ENCODE results near the gene HAS3. TPM values are rescaled to one million over a fixed set of nuclear protein-coding genes. Genes with fewer than 3 reads are reported as not detected.
"Not testable (repeated sequence)": the region's sequence is repeated elsewhere in the genome, so short reads cannot be mapped to it uniquely, and the experiment has no call there.

The HAS3 gene
- total RNA-seq, 1 experiment from 2014 or later = 100 TPM

DNA sequence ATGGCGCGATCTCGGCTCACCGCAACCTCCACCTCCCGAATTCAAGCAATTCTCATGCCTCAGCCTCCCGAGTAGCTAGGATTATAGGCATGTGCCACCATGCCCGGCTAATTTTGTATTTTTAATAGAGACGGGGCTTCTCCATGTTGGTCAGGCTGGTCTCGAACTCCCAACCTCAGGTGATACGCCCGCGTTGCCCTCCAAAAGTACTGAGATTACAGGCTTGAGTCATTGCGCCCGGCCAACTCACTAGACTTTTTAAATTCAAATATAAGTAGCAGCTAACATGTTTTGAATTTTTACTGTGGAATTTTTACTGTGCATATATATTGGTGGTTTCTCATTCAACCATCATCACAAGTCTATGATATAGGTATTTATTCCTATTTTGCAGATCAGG, 19.5 kb downstream of the HAS3 start:
- no CpG with 5 or more reads among the region's 14 CpGs for WGBS (ENCODE audit: extremely low coverage, insufficient read length, low lambda C conversion rate)

More for the DNA sequence above, 19.5 kb downstream of the HAS3 start:
- not testable (repeated sequence) for H3K27ac ChIP-seq (ENCODE audit: insufficient read length, low read depth, low read length); H3K4me1 ChIP-seq (ENCODE audit: insufficient read depth, low read length); H3K9me3 ChIP-seq (ENCODE audit: control insufficient read depth, low read depth, low read length); DNase-seq; H3K56ac ChIP-seq (ENCODE audit: insufficient read length, low read depth, low read length); H2BK12ac ChIP-seq (ENCODE audit: insufficient read length, low read depth, low read length); H3K79me1 ChIP-seq (ENCODE audit: insufficient read depth, low read depth, low read length, poor library complexity, severe bottlenecking); H3K4me3 Mint-ChIP-seq; H2BK120ac ChIP-seq (ENCODE audit: low read depth, low read length, poor library complexity, severe bottlenecking); H3K4me1 Mint-ChIP-seq; H3K18ac ChIP-seq (ENCODE audit: insufficient read length, low read depth, low read length); H4K20me1 ChIP-seq (ENCODE audit: control insufficient read depth, insufficient read depth, insufficient read length); H3K9me3 Mint-ChIP-seq; H3T11ph ChIP-seq (ENCODE audit: low read length); H3K14ac ChIP-seq (ENCODE audit: insufficient read depth, low read length); H2BK20ac ChIP-seq (ENCODE audit: low read depth, low read length, poor library complexity, severe bottlenecking); H3K23me2 ChIP-seq (ENCODE audit: insufficient read length, low read depth, low read length, poor library complexity, severe bottlenecking); H2AFZ ChIP-seq (ENCODE audit: low read length); H3K23ac ChIP-seq (ENCODE audit: insufficient read length, low read depth, low read length); H2BK15ac ChIP-seq (ENCODE audit: low read depth, low read length); H4K8ac ChIP-seq (replicated peaks; ENCODE audit: insufficient read length, low read depth, low read length); H3K4ac ChIP-seq (ENCODE audit: low read depth, low read length); H3K27ac Mint-ChIP-seq; H2BK5ac ChIP-seq (ENCODE audit: insufficient read length, low read length); H3K79me2 ChIP-seq (ENCODE audit: insufficient read depth, low read length); H3K27me3 ChIP-seq (ENCODE audit: insufficient read depth, low read length); H4K91ac ChIP-seq (ENCODE audit: insufficient read length, low read depth, low read length); H4K5ac ChIP-seq (ENCODE audit: insufficient read length, low read depth, low read length); H3K9ac ChIP-seq (ENCODE audit: extremely low read depth, insufficient read length, low read length); H2AK5ac ChIP-seq (ENCODE audit: insufficient read length, low read length); H3K27me3 Mint-ChIP-seq (ENCODE audit: low read depth); H3K4me2 ChIP-seq (ENCODE audit: insufficient read depth, insufficient read length, low read length)
- peaks cover 21 to 44% (median 38%) of the 10 kb centered on the region in 3 experiments for H3K36me3 Mint-ChIP-seq (ENCODE audit: insufficient read depth in 1 of 3, low read depth in 3 of 3)

Data from H9 (cell line).